Measurements from ENCODE around the gene KAT7. TPM values are rescaled to one million over a fixed set of nuclear protein-coding genes. Genes with fewer than 3 reads are reported as not detected.
A peak's percentile ranks its signal among the peaks of the same experiment; 100 is the strongest.

Gene KAT7
- total and polyA plus RNA-seq, 10 of the 15 experiments (the other 5 are each of a cell fraction or from before 2014, with no cell fraction given), result 6.6 to 45.8 (median 26.3) TPM

GRCh38 chr17:49880291-49881053, 92.0 kb downstream of the KAT7 start (continued):
- TF ChIP-seq CTCF (IDR thresholded peaks at IDR 0.05 in 2 of 3, conservative IDR thresholded peaks at IDR 0.05 in 1 of 3; ENCODE audit: control insufficient read depth in 2 of 3, extremely low read depth in 1 of 3, insufficient read depth in 1 of 3, low read depth in 3 of 3, low read length in 3 of 3) (peak; percentile 88 to 99 (median 91)), SMARCA5 (IDR thresholded peaks at IDR 0.05) (no peak), IRF5 (IDR thresholded peaks at IDR 0.05; ENCODE audit: borderline replicate concordance) (no peak), ZNF687 (IDR thresholded peaks at IDR 0.05) (no peak), SMAD5 (IDR thresholded peaks at IDR 0.05; ENCODE audit: low read depth) (no peak), FOXK2 (IDR thresholded peaks at IDR 0.05) (no peak), RAD21 (IDR thresholded peaks at IDR 0.05; ENCODE audit: insufficient read depth, low read depth, low read length) (peak; percentile 60), PAX8 (IDR thresholded peaks at IDR 0.05) (no peak), PML (IDR thresholded peaks at IDR 0.05; ENCODE audit: low read length) (no peak), HDGF (IDR thresholded peaks at IDR 0.05) (no peak), SREBF1 (IDR thresholded peaks at IDR 0.05; ENCODE audit: low read length) (no peak), SIX5 (IDR thresholded peaks at IDR 0.05; ENCODE audit: low read depth, low read length, severe bottlenecking) (no peak), ZZZ3 (IDR thresholded peaks at IDR 0.05; ENCODE audit: control insufficient read depth, insufficient read length, low read depth) (no peak), NBN (IDR thresholded peaks at IDR 0.05) (no peak), IKZF2 (IDR thresholded peaks at IDR 0.05) (no peak), FOS (IDR thresholded peaks at IDR 0.05; ENCODE audit: borderline replicate concordance, extremely low read depth, insufficient read length) (no peak), POU2F2 (IDR thresholded peaks at IDR 0.05; ENCODE audit: borderline replicate concordance, low read depth, low read length) (no peak), NR2C1 (IDR thresholded peaks at IDR 0.05) (no peak), ATF2 (IDR thresholded peaks at IDR 0.05; ENCODE audit: low read length) (no peak), PBX3 (IDR thresholded peaks at IDR 0.05; ENCODE audit: insufficient replicate concordance, low read depth, low read length) (no peak), ETV6 (conservative IDR thresholded peaks at IDR 0.05 in 1 of 2, IDR thresholded peaks at IDR 0.05 in 1 of 2; ENCODE audit: borderline replicate concordance in 1 of 2, low read depth in 1 of 2) (no peak)

Measured in GM12878 (cell line).